ENCODE measurements around the gene RALGAPA1.

RALGAPA1 gene

GRCh38 chr14:35553808-35554207, 255.3 kb downstream of the RALGAPA1 start:
- no peak for DNase-seq (ENCODE audit: insufficient read length, low spot score)
- no peak for TF ChIP-seq CTCF (IDR thresholded peaks at IDR 0.05; ENCODE audit: insufficient read depth, missing control alignments)
- no peak for FAIRE-seq

- DNase-seq (ENCODE audit: insufficient read length, low spot score) (no peak), FAIRE-seq (no peak)
- no peak for TF ChIP-seq CTCF (IDR thresholded peaks at IDR 0.05; ENCODE audit: insufficient read depth, missing control alignments)
Measured at GRCh38 chr14:35551081-35551480, 258.0 kb downstream of the RALGAPA1 start.

- FAIRE-seq: peak; percentile 61
- TF ChIP-seq CTCF (IDR thresholded peaks at IDR 0.05; ENCODE audit: insufficient read depth, missing control alignments): no peak
- no peak for DNase-seq (ENCODE audit: insufficient read length, low spot score)
Measured at GRCh38 chr14:35549551-35549950, 259.5 kb downstream of the RALGAPA1 start.

GRCh38 chr14:35543006-35543405, 266.1 kb downstream of the RALGAPA1 start:
- FAIRE-seq: no peak

GRCh38 chr14:35539969-35540368, 269.1 kb downstream of the RALGAPA1 start:
- TF ChIP-seq CTCF (IDR thresholded peaks at IDR 0.05; ENCODE audit: insufficient read depth, missing control alignments): no peak
- DNase-seq (ENCODE audit: insufficient read length, low spot score) (no peak), FAIRE-seq (no peak)

More at GRCh38 chr14:35543006-35543405, 266.1 kb downstream of the RALGAPA1 start:
- DNase-seq (ENCODE audit: insufficient read length, low spot score): no peak
- TF ChIP-seq CTCF (IDR thresholded peaks at IDR 0.05; ENCODE audit: insufficient read depth, missing control alignments): no peak

GRCh38 chr14:35535483-35536112, 273.5 kb downstream of the RALGAPA1 start:
- FAIRE-seq (no peak), DNase-seq (ENCODE audit: insufficient read length, low spot score) (no peak)
- TF ChIP-seq CTCF (IDR thresholded peaks at IDR 0.05; ENCODE audit: insufficient read depth, missing control alignments): no peak

- FAIRE-seq (no peak), DNase-seq (ENCODE audit: insufficient read length, low spot score) (no peak)
- no peak for TF ChIP-seq CTCF (IDR thresholded peaks at IDR 0.05; ENCODE audit: insufficient read depth, missing control alignments)
Measured at GRCh38 chr14:35534873-35535482, 274.1 kb downstream of the RALGAPA1 start.

Data from D721Med (cell line).